CD4-positive, alpha-beta T cell treated with Interleukin-6 at 100 ng/mL for 8 hours (primary cell): ENCODE measurements around the gene PRRG4.
"Not testable (repeated sequence)": the region's sequence is repeated elsewhere in the genome, so short reads cannot be mapped to it uniquely, and the experiment has no call there.

Experiments
- DNase-seq: peaks from one replicate; pipeline ENCODE4 v3.0.0-alpha.2; 2020; ENCODE audit warnings: mixed read lengths, low spot score

Gene PRRG4

DNA sequence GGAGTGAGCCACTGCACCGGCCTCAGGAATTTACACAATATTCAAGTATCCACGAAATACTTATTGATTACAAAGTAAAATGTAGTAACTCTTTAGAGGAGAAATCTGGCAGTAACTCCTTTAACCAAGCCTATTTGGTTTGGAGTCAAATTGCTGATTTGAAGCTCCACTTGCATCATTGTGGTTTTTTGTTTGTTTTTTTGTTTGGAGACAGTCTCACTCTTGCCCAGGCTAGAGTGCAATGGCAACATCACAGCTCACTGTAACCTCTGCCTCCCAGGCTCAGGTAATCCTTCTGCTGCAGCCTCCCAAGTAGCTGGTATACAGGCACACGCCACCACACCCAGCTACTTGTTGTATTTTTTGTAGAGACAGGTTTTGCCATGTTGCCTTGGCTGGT, 56.5 kb downstream of the PRRG4 start:
- no peak for DNase-seq

DNA sequence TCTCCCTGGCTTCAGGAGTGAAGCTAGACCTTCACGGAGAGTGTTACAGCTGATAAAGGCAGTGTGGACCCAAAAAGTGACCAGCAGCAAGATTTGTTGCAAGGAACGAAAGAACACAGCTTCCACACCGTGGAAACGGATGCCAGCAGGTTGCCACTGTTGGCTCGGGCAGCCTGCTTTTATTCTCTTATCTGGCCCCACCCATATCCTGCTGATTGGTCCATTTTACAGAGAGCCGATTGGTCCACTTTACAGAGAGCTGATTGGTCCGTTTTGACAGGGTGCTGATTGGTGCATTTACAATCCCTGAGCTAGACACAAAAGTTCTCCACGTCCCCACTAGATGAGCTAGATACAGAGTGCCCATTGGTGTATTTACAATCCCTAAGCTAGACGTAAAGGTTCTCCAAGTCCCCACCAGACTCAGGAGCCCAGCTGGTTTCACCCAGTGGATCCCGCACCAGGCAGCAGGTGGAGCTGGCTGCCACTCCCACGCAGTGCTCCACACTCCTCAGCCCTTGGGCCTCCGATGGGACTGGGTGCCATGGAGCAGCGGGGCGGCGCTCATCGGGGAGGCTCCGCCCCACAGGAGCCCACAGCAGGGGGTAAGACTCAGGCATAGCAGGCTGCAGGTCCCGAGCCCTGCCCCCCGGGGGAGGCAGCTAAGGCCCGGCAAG, 58.1 kb downstream of the PRRG4 start:
- DNase-seq, result not testable (repeated sequence)

DNA sequence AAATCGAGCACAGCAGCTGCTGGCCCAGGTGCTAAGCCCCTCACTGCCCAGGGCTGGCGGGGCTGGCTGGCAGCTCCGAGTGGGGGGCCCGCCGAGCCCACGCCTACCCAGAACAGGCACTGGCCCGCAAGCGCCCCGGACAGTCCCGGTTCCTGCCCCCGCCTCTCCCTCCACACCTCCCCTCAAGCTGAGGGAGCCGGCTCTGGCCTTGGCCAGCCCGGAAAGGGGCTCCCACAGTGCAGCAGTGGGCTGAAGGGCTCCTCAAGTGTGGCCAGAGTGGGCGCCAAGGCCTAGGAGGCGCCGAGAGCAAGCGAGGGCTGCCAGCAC, 58.6 kb downstream of the PRRG4 start:
- DNase-seq, result not testable (repeated sequence)

GRCh38 chr11:32888805-32889204, 59.1 kb downstream of the PRRG4 start:
- DNase-seq, result no peak

GRCh38 chr11:32890843-32891656, 61.3 kb downstream of the PRRG4 start:
- no peak for DNase-seq

- DNase-seq, result no peak
Observed at GRCh38 chr11:32891657-32892354, 62.1 kb downstream of the PRRG4 start.

GRCh38 chr11:32892355-32893092, 62.8 kb downstream of the PRRG4 start, which contains the start of gene QSER1:
QSER1 (plus strand) TSS chr11:32892811; CDS start chr11:32893126, 315 bp downstream.
- DNase-seq, result peak; percentile 59

DNA sequence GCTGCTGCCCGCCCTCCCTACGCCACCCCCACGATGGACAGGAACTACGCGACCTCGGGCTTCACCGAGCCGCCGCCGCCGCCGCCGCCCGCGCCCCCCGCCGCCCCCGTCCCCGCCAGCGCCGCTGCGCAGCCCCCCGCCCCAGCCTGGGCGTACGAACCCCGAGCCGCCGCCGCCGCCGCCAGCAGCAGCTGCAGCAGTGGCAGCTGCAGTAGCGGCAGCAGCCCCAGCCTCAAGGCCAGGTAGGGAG, 63.3 kb downstream of the PRRG4 start:
- DNase-seq, result no peak

DNA sequence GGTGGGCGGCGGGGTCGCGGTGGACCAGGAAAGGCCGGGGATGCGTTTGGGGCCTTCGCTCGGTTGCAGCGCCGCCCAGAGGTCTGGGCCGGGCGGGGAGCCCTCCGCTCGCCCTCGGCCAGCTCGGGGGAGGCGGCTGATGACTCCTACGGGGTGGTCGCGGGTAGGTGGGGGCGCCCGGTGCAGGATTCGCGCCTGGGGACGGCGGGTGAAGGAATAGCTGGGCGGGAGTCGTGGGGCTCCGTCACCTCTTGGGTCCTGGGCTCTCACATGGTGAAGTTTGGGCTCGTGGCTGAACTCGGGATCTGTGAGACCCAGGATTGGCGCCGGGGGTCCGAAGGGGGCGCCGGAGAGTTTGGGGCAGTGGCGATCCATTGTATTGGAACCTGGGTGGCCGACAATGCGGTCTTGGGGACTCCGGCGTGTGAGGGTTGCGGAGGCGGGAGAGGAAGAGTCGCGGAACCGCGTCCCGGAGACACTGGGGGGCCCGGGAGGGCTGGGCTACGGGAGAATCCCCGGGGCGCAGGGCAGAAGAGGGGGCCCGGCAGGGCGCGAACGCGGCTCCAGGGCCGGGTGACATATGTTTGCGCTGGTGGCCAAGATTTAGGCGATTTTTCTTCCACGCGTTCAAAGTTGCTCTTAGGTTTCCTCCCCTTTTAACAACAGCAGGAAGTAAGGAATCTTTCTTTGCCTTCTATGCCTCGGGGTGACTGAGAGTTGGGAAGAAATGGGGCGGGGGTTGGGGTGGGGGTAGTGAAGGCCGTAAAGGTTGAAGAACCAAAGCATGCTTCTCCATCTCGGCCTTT, 63.8 kb downstream of the PRRG4 start:
- no peak for DNase-seq

DNA sequence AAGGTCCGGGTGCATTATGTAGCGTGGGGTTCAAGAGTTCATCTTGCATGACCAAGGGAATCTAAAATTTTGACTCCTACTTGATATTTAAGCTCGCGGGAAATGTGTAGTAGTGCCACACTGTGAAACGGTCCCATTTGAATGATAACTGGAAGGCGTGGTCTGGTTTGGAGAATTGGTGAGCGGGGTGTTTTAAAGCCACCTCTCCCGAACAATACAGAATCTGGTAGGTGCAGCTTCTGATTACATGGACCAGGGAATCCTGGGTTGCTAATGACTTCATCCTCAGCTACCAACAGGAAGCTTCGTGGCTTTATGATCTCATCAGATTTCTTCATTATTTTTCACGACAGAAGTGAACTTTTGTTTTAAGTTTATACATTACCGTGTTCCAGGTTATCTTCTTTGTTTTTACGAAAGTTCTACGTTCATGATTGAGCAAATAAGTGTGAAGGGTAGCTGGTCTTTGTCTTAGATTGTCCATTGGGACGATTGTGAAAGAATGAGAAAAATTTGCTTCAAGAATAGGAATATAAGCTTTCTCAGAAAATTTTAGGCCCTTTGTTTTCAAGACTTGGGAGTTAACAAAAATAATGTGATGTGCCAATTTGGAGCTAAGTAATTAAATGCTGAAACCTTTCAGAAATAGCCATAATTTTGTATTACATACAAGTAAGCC, 64.6 kb downstream of the PRRG4 start:
- DNase-seq, result no peak

DNA sequence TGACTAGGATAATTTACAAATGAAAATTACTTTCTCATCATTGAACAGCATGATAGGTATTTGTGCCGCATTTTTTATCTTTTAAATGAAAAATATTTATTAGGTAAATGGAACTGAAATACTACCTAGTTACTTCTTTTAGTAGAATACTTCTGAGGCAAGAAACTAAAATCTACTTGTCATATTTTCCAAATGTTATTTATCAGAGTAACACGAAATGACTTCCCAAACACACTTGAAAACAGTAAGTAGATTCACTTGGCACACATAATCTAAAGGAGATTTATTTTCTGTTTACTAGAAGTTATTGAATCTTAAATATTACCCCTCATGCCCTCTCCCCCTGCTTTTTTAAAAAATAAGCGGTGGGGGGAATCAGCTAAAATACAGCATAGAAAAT, 65.2 kb downstream of the PRRG4 start:
- DNase-seq, result no peak

DNA sequence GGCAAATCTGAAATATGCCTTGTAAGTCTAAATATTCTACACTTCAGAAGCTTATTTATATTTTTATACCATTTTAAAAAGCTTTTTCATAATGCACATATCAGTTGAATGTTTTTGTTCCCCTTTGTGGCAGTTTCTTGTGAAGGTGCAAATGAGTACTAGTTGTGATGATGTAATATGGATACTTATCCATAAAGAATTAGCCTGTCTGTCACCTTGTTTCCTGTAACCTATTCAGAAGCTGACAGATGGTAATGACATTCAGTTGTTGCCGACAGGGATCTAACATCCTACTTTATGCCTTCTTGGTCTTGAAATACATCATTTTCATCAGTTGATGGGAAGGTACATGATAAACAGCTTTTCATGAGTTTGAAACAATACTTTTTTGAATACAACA, 65.7 kb downstream of the PRRG4 start:
- no peak for DNase-seq

DNA sequence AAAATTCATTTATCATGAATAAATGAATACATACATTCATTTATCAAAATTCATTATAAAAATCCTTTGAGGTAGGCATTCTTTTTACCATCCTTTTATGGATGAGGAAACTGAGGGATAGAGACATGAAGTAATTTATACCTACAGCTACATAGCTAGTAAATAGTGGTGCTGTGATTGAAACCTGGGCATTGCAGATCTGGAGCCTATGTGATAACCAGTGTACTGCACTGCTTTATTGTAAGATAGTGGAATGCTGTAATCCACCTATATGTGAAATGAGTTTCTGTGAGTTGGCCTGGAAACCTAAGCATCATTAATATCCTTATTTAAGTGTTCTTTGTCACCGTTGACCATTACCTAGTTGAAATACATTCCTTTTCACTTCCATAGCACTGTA, 67.4 kb downstream of the PRRG4 start:
- DNase-seq, result no peak

GRCh38 chr11:32899438-32899837, 69.7 kb downstream of the PRRG4 start:
- no peak for DNase-seq

- DNase-seq, result no peak
Observed at GRCh38 chr11:32902089-32902665, 72.5 kb downstream of the PRRG4 start.

DNA sequence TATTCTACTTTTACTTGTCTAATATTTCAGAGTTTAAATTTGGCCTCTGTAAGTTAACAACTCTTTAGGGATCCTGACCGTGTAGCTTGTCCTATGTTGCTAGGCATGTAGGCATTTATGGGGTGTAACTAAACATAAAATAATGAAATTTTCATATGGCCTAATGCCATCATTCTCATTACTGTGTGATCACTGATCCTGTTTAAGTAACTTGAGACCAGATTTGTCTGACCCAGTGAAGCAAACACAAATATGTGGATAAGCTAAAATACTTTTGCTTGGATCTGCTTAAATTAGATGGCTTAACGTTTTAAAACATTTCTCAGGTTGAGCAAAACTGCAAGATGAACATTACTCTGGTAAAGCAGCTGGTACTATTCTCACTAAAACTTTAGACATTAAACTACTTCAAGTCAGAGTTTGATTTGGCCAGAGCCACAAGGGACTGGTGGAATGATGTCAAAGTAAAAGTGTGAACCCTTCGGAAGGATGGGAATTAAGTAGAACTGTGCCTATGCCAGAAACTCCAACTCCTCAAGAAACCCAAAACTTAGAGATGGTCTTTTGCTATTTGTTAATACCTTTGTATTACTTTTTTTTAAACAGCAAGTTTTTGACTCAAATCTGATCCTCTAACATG, 75.4 kb downstream of the PRRG4 start:
- no peak for DNase-seq
